ENCODE results near the gene AKAP12. TPM values are rescaled to one million over a fixed set of nuclear protein-coding genes. Genes with fewer than 3 reads are reported as not detected.

The AKAP12 gene
- total and polyA plus RNA-seq, 12 donors: 10.8 to 46.1 (median 26.1) TPM

- H3K9me3 ChIP-seq (replicated peaks in 1 of 3): no peaks in the 10 kb centered on the region
- no peaks in the 10 kb centered on the region for H3K4me1 ChIP-seq (replicated peaks in 1 of 2)
- H3K4me3 ChIP-seq: no peak overlapping the region
- no peak for TF ChIP-seq CTCF (IDR thresholded peaks at IDR 0.05)
- TF ChIP-seq POLR2A (IDR thresholded peaks at IDR 0.05): no peak
- WGBS, 4 donors: 49 to 67% (median 62%) methylated on average over 7 of the region's 7 CpGs
- peak in 2 of 7 donors; percentile 30 to 62 for DNase-seq
- peak overlapping the region in 2 of 5 donors; percentile 18 to 62 for H3K27ac ChIP-seq
- no peaks in the 10 kb centered on the region for H3K36me3 ChIP-seq (replicated peaks in 1 of 2)
- intact Hi-C loops (cut with DNase I): no loop called here
- H3K27me3 ChIP-seq: no peaks in the 10 kb centered on the region
Measured at GRCh38 chr6:151286214-151286613, 46.4 kb downstream of the AKAP12 start.

- Histone ChIP-seq H3K4me1 (replicated peaks in 1 of 2) (no peaks in the 10 kb centered on the region), H3K27ac (no peak overlapping the region)
Measured at GRCh38 chr6:151288712-151289398, 49.1 kb downstream of the AKAP12 start.

GRCh38 chr6:151289399-151290007, 49.7 kb downstream of the AKAP12 start:
- intact Hi-C loops (cut with DNase I): no loop called here
- no peak overlapping the region for H3K27ac ChIP-seq
- DNase-seq: no peak
- no peaks in the 10 kb centered on the region for H3K36me3 ChIP-seq (replicated peaks in 1 of 2)
- H3K27me3 ChIP-seq: no peaks in the 10 kb centered on the region
- no peak for TF ChIP-seq POLR2A (IDR thresholded peaks at IDR 0.05)
- no peak for TF ChIP-seq CTCF (IDR thresholded peaks at IDR 0.05)
- 73 to 86% (median 82%) methylated on average over 2 of the region's 2 CpGs for WGBS, 4 donors
- H3K4me1 ChIP-seq (replicated peaks in 1 of 2): no peaks in the 10 kb centered on the region
- no peak overlapping the region for H3K4me3 ChIP-seq
- H3K9me3 ChIP-seq (replicated peaks in 1 of 3): no peaks in the 10 kb centered on the region

More at GRCh38 chr6:151288712-151289398, 49.1 kb downstream of the AKAP12 start:
- H3K4me3 ChIP-seq: no peak overlapping the region
- H3K36me3 ChIP-seq (replicated peaks in 1 of 2): no peaks in the 10 kb centered on the region
- 82 to 87% (median 85%) methylated on average over 10 of the region's 10 CpGs for WGBS, 4 donors
- no peaks in the 10 kb centered on the region for H3K27me3 ChIP-seq
- intact Hi-C loops (cut with DNase I): no loop called here
- no peaks in the 10 kb centered on the region for H3K9me3 ChIP-seq (replicated peaks in 1 of 3)
- DNase-seq: no peak
- TF ChIP-seq POLR2A (IDR thresholded peaks at IDR 0.05): no peak
- TF ChIP-seq CTCF (IDR thresholded peaks at IDR 0.05): no peak

- intact Hi-C loops (cut with DNase I): no loop called here
- Histone ChIP-seq H3K36me3 (replicated peaks in 1 of 2) (no peaks in the 10 kb centered on the region), H3K4me3 (no peak overlapping the region), H3K9me3 (replicated peaks in 1 of 3) (no peaks in the 10 kb centered on the region), H3K4me1 (replicated peaks in 1 of 2) (no peaks in the 10 kb centered on the region), H3K27ac (peak overlapping the region in 2 of 5 donors; percentile 56 to 84), H3K27me3 (no peaks in the 10 kb centered on the region)
- WGBS, 4 donors: 52 to 66% (median 63%) methylated on average over 10 to 11 of the region's 11 CpGs
- DNase-seq: peak in 5 of 7 donors; percentile 19 to 77 (median 29)
- TF ChIP-seq POLR2A (IDR thresholded peaks at IDR 0.05) (no peak), CTCF (IDR thresholded peaks at IDR 0.05) (no peak)
Measured at GRCh38 chr6:151290877-151291721, 51.3 kb downstream of the AKAP12 start.
